NCI-H226 (cell line): Measurements from ENCODE around the gene LIPK.
A peak's percentile ranks its signal among the peaks of the same experiment; 100 is the strongest.
"Not testable (repeated sequence)": the region's sequence is repeated elsewhere in the genome, so short reads cannot be mapped to it uniquely, and the experiment has no call there.

Source experiments
- DNase-seq: peaks from one replicate; pipeline ENCODE4 v3.0.0-alpha.2; 2015

LIPK gene

DNA sequence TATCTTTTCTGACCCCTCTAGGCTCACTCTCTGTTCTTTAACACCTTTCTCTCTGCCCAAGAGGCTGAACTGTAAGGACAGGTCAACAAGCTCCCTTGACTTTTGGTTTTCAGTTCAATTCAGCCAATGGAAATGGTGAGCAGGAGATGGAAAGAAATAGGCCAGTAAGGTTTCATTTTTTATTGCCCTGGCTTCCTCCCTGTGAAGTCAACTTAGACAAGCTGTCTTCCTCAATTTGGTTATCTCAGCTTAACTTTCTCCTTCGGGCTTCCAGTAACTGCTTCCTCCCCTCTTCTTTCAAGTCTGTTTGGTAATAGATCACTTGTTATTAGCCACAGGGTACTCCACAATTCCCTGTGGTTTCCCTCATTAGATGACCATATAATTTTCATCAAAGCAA, 19.7 kb downstream of the LIPK start:
- DNase-seq: no peak

DNA sequence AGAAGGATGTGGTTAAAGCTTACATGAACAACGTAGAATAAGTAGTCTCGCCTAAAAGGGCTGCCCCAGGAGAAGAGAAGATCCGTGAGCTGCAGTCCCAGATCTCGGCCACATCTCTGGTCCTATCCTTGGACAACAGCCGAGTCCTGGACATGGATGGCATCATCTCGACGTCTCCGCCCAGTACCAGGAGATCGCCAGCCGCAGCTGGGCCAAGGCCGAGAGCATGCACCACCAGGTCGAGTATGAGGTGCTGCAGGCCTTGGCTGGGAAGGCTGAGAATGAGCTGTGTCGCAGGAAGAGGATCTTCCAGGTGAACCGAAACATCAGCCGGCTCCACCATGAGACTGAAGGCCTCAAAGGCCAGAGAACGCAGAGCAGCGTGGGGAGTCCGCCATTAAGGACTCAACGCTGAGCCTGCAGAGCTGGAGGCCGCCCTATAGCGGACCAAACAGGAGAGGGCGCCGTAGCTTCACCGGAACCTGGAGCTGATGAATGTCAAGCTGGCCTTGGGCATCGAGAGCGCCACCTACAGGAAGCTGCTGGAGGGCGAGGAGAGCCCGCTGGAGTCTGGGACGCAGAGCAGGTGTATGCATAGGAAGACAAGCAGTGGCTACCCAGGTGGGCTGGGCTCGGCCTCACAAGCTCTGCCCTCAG, 22.2 kb downstream of the LIPK start:
- DNase-seq: no peak

DNA sequence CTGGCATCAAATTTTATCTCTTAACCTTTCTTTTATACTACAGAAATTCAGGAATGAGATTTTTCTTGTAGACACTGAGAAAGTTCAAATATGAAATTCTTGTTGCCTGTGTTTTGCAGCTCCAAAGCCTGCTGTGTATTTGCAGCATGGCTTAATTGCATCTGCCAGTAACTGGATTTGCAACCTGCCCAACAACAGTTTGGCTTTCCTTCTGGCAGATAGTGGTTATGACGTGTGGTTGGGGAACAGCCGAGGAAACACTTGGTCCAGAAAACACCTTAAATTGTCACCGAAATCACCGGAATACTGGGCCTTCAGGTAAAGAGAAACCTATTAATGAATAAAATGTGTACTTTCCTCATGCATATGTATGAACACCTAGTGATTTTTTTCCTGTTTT, 24.8 kb downstream of the LIPK start:
- no peak for DNase-seq

DNA sequence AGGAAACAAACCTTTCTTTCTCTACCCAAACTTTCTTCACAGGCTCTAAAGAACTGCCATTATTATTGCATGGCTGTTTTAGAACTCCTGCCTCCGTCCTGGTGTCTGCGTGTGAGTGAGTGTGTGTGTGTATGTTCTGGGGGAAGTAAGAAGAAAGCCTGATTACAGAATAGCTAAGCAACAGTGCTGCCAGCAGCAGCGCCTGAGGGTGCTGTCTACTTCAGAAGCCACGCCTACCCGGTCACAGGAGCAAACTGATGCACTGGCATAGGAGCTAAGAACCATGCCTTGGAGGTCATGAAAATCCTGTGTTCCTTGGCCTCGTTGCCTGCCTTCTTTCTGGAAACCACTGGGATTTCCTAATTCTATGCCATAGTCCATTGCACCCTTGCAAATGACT, 25.2 kb downstream of the LIPK start:
- DNase-seq: peak; percentile 6

DNA sequence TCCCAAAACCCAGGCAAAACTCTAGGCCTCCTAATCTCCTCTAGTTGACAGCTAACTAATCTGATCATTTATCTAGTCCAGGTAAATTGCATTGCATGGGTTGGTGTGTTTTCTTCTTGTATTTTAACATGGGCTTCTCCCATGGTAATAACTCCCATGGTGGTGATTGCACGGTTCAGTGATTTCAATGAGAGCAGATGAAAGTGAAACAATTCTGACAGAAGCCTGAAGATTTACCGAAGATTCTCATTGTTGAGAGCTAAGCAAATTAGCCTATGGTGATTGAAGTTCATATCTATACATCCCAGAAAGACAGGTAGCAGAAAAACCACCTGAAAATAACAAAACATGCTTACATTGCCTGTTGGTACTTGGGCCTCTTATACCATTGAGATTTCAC, 27.2 kb downstream of the LIPK start:
- no peak for DNase-seq

DNA sequence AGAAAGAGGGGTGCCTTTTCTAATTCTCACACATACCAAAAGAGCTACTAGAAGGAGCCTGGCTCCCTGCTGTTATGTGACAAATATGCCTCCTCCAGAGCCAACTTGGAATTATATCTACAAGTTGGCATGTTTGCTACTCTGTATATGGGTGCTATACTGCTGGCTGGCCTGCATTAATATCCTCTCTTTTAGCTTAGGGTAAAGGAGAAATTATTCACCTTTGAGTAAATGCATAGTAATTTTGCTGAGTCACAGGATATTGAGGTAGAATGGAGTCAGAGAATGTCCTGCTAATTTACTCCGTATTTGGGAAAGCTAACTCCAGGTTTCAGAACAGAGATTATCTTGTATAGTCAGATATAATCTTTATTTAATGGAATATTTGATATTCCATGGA, 29.6 kb downstream of the LIPK start:
- DNase-seq: peak; percentile 25

DNA sequence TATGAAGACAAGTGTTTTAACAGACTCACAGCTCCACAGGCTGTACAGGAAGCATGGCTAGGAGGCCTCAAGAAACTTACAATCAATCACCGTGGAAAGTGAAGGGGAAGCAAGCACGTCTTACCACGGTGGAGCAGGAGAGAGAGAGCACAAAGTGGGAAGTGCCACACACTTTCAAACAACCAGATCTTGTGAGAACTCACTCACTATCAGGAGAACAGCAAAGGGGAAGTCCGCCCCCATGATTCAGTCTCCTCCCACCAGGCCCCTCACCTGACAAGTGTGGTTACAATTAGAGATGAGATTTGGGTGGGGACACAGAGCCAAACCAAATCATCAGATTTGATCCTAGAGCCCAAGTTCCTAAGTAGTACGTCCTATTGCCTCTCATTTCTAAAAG, 35.9 kb downstream of the LIPK start:
- DNase-seq: not testable (repeated sequence)

DNA sequence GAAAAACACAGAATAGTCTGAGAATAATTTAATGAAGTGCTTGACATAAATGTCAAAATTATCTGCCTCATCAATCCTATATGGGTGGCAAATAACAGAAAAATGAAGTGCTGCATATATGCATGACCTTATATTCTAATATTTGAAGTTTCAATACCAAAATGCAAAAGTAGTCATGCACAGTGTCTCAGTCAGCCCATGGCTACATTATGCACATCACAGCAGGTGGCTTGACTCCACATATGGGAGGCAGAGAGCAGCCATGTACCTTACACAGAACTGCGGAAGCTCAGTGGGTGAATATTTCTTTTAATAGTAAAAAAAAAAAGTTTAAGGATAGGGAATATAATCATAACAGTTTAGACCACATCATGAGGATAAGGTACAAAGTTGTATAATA, 36.4 kb downstream of the LIPK start:
- DNase-seq: no peak

DNA sequence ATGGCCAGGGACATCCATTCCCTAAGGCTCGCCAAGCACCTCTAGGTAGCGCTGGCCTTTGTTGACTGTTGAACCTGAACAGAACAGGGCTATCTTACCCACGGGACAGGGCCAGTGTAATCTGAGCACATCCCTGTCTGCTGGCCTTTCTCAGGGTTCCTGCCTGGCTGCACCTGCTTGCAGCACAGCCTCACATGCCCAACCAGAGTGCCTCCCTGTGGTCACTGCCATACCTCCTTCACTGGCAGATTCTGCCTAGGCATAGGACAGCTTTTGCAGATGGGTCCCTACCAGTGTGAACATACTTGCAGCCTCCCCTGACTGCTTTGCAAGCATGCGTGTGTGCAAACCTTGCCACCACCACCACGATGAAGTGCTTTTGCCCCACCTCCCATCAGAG, 38.0 kb downstream of the LIPK start:
- DNase-seq: no peak

DNA sequence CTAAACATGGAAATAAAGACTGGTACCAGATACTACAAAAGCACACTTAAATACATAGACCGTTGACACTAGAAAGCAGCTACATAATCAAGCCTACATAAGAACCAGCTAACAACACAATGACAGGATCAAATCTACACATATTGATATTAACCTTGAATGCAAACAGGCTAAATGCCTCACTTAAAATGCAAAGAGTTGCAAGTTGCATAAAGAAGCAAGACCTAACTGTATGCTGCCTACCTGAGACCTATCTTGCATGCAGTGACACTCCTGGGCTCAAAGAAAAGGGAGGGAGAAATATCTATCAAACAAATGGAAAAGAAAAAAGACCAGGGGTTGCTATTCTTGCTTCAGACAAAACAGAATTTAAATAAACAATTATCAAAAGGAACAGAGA, 39.6 kb downstream of the LIPK start:
- no peak for DNase-seq

DNA sequence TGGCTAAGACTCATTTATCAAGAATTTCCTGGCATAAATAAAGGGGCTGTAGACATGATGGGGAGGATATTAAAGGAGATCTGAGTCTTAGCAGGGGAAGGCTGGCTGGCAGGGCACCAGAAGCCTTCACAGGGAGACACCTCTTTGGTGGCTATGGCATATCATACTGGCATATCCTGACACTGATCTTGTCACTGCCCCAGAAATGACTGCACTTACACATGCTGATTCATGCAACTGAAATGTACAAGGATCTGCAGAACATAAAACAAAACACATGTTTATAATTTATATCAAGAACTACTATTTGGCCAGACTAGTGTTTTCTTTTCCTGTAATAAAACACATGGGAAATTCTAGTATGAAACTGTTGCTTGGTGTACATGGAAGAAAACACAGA, 48.2 kb downstream of the LIPK start:
- DNase-seq: no peak

DNA sequence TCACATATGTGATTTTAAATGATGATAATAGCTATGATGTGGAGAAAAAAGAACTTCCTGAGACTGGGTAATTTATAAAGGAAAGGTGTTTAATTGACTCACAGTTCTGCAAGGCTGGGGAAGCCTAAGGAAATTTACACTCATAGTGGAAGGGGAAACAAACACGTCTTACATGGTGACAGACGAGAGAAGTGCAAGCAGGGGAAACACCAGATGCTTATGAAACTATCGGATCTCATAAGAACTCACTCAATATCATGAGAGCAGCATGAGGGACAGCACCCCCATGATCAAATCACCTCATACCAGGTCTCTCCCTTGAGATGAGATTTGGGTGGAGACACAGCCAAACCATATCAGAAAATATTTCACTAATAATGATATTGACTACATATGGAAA, 49.7 kb downstream of the LIPK start:
- DNase-seq: no peak

DNA sequence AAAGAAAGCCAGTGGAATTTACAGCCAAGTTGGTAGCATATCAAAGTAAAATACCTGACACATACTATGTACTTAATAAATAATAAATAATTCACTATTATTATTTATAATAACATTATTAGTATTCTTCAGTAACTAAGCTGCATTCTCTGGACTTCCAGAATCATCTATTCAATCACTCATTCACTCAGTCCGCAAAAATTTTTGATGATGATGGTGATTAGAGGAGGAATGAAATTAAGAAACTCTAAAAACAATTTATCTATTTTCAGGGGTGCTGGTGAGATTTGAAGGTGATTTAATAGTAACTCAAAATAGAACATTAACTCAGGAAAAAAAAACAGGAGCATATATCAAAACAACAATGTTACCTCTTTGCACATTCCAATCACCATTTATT, 50.6 kb downstream of the LIPK start:
- no peak for DNase-seq

DNA sequence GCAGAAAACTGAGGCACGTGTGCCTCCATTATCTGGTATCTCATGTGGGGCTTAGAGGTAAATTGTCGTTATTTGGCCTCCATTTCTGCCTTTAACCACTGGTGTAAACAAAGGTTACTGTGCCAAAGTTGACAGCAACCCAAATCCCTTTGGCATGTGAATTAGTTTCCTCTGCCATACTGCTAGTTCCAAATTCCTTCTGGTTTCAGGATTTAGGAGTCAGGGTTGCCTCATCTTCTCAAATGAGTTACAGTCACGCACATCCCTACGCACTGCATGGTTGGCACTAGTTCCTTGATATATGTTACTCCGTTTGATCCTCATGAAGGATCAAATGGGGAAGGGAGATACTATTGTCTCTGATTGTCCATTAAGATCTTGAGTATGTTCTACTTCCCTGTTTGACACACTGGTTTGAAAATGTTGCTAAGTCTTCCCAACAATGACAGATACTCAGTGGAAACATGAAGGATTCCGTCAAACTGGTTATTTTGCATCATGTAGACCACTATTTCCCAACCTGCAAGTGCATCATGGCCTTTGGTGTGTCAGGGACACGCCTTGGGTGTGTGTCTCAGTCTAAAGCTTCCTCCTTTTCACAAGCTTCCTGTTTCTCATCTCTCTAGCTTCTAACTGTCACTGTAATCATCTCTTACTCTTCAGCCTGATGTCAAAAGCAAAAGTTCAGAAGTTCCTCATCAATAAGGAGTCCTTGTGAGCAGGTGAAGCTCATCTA, 53.5 kb downstream of the LIPK start, which contains the start of gene LIPN:
LIPN (plus strand) TSS at position 655 of the 736 bp plus-strand sequence. CDS start 1,386 bp downstream, outside the sequence.
- no peak for DNase-seq

DNA sequence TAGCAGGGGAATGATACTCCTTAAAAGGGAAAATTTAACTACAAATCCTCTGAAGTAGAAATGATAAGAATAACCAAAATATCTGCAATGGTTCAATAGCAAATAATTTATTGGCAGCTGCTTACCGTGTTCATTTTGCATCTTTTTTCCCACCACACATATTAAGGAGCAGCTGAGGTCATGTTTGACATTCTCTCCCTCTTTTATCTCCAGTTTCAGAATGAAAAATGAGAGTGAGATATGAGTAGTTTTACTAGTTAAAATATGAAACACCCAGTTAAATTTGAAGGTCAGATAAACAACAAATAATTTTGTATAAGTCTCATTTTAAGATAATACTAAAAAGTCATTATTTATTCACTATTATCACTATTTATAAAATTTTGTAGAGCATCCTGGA, 56.9 kb downstream of the LIPK start:
- DNase-seq: no peak

DNA sequence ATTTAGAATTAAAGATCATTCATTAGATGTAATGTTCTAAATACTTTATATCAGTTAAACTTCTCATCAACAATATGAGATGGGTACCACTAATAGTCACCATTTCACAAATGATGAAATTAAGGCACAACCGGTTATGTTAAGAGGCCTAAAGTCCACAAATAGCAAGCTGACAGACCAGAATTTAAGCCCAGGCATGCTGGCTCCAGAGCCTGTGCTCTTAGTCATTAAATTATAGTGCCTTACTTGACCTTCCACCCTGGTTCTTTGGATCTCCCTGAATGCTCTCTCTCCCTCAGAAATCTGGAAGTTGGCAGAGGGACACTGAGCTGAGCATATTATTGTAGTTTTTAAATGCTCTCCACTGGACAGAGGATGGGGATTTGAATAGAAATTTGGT, 57.4 kb downstream of the LIPK start:
- DNase-seq: no peak

DNA sequence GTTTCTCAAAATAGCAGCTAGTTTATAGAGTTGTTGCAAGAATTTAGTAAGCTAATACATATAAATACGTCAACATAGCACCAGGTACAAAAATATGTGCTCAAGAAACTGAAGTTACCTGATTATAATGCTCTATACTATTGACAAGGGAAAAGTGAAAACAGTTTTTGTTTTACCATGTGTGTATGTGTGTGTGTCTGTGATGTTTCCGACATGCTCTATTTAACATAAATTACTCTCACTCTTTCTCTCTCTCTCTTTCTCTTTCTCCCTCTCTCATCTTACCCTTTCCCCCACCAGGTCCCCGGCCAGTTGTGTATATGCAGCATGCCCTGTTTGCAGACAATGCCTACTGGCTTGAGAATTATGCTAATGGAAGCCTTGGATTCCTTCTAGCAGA, 58.1 kb downstream of the LIPK start:
- no peak for DNase-seq

DNA sequence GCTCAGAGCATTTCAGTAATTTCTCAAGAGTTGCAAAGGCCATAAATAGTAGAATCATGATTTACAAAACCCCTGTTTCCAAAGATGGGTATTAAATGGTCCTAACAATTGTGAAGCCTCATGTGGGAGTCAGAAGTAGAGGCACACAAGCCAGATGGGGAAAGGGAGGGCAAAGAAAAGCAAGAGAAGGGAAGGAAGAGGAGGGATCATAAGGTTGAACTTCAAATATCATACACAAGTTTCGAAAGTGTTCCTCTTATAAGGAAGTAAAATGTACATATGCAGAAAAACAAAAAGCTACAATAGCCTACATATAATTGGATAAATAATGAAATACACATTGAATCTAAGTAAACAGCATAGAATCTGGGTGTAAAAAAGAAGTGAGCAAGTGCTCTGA, 59.8 kb downstream of the LIPK start:
- DNase-seq: no peak

DNA sequence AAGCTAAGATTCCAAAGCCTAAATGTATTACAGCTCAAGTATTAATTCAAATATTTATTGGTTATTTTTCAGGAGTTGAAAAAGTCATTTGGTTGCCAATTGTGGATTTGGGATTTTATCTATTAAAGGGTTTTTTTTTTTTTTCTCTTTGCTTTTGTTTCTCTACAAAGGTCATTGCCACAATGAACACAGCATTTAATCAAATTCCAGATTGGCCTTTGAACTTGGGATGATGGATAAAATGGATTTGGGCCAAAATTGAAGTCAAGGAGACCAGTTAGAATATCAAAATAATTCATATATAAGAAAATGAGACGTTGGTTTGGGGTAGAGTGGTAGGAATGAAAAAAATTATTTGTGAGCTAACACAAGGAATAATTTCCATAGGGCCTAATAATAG, 63.3 kb downstream of the LIPK start:
- no peak for DNase-seq

DNA sequence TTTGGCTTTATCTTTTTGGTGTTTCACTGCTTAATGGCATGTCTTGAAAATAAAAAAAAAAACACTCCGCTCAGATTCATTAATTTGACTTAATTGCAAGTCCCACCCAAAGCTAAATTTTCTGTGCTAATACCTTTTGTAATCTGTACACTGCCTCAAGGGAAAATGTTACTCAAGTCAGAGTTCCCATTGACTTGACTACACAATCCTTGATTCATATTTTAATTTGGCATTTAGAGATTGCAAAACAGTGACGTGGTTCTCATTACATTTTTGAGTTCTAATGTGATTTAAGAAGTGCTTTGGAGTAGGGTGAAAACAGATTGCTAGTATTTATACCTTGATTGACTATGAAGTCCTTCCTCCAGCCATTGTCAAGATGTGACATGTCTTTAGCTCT, 75.2 kb downstream of the LIPK start:
- no peak for DNase-seq

DNA sequence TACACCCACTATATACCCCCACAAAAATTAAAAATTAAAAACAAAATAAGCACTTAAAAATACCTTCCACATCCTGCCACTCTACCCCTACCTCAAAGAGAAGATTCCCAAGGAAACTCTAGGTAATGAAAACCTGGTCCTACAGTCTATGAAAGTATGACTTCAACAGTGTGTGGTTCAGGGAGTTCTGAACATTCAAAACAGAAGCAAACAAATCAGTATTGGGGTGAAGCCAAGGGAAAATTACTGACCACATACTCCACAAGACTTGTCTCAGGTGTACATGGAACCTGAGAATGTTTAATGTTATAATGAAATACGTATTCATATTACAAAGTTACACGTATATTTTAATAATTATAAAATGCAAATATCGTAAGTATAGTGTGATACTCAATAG, 76.2 kb downstream of the LIPK start:
- DNase-seq: no peak

DNA sequence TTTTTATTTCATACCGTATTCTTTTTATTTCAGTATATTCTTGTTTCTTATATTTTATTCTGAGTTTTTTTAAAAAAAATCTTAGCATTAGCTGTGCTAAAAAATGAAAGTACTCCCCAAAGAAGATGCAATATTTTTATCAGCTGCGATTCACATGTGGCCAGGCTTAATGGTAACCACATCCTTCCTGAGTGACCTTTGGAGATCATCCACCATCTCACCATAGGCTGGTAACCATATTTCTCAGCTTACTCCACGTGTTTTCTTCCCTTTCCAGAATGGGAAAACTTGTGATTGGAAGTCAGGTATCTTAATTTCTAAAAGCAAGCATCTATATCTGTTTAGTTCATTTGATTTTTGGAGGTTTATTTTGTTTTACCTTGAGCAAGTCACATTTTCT, 77.7 kb downstream of the LIPK start:
- peak; percentile 45 for DNase-seq

DNA sequence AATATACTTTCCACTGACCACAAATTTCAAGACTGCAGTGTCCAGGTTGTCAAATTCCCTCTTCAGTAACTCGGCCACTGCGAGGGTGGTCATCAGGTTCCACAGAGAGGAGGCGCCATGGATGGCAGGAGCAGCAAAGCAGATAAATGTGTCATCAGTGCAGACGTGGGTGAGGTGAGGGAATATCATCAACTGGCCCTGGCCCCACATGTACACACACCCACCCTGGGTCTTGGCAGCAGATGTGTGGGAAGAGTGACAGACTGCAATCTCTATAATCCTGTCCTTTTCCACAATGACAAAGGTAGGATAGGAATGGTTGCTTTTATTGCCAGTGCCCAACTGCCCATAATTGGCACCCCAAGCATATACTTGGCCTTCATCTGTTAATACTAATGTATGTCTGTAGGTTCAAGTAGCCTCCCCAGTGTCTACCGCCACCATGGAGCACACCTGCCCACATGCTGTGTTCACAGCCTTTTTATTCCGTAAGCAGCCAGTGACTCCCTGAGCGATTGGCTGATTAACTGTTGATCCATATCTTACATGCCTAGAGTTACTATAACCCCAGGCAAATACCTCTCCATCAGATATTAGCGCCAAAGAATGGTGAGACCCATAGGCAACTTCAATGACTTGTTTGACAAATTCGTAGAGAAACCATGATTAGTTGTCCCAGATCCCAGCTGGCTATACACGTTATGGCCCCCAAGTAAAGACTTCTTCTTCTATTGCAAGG, 80.2 kb downstream of the LIPK start:
- DNase-seq: no peak

DNA sequence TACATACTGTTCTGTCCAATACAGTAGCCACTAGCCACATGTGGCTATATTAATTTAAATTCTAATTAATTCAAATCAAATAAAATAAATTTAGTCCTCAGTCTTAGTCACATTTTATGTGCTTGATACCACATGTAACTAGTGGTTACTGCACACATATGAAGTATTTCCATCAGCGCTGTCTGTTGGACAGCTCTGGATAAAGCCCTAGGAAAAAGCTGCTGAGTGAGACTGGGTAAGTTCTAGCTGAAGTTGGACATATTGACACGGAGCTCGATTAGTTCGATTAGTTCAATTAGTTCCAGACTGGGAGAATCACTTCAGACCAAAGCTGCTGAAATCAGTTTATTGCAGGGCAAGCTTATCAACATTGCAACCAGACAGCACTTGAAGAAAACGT, 81.4 kb downstream of the LIPK start:
- no peak for DNase-seq
